ENCODE measurements around the gene REV1. TPM values are rescaled to one million over a fixed set of nuclear protein-coding genes. Genes with fewer than 3 reads are reported as not detected.

The REV1 gene
- total RNA-seq, 1 experiment from 2014 or later: 34.3 TPM

GRCh38 chr2:99386011-99386410 lies 103.8 kb downstream of the REV1 start:
- intact Hi-C loops (cut with micrococcal nuclease): no loop called here
- no TSS peak for BruUV-seq (replicated peaks)

More at GRCh38 chr2:99386011-99386410, 103.8 kb downstream of the REV1 start:
- CTCF ChIA-PET: no interaction called here
- no peak overlapping the region for H3K4me2 ChIP-seq (ENCODE audit: low read length)
- no peaks in the 10 kb centered on the region for H3K9me2 ChIP-seq (ENCODE audit: insufficient read depth)
- DNase-seq (ENCODE audit: low read depth, low spot score) (no peak), ATAC-seq (no peak)
- H3K4me1 ChIP-seq (ENCODE audit: control insufficient read depth in 1 of 2, insufficient read depth in 2 of 2, low read length in 2 of 2): no peaks in the 10 kb centered on the region
- H3K4me3 ChIP-seq (replicated peaks in 1 of 2; ENCODE audit: low read depth in 1 of 2, low read length in 2 of 2): no peak overlapping the region
- RAD21 ChIA-PET (ENCODE audit: low non-redundant PET in 1 of 2, low total read pairs in 2 of 2, uncharacterized antibody in 2 of 2, unreplicated experiment in 2 of 2): no interaction called here
- no peak overlapping the region for H3K27ac ChIP-seq (ENCODE audit: low read depth, low read length)
- peaks cover 15% of the 10 kb centered on the region; the same call in 1 of the 2 replicates for H4K20me1 ChIP-seq (ENCODE audit: insufficient read depth)
- H3K27me3 ChIP-seq (ENCODE audit: insufficient read depth, low read length): no peaks in the 10 kb centered on the region
- H3K36me3 ChIP-seq (ENCODE audit: control insufficient read depth in 1 of 2, insufficient read depth in 2 of 2, low read length in 2 of 2): peaks cover 20 to 40% of the 10 kb centered on the region in 2 experiments
- H3K79me2 ChIP-seq (ENCODE audit: insufficient read depth, low read length): peaks cover 52% of the 10 kb centered on the region
- TF ChIP-seq REST (IDR thresholded peaks at IDR 0.05; ENCODE audit: low read depth): no peak
- POLR2A ChIA-PET: no interaction called here
- H3K9ac ChIP-seq (ENCODE audit: low read length): no peak overlapping the region
- H3K9me3 ChIP-seq (ENCODE audit: control insufficient read depth in 1 of 2, insufficient read depth in 1 of 2, low read depth in 1 of 2, low read length in 2 of 2): no peaks in the 10 kb centered on the region
- H2AFZ ChIP-seq (ENCODE audit: low read depth, low read length, poor library complexity, severe bottlenecking): no peak overlapping the region
